Measurements from ENCODE around the gene FCF1.

FCF1 gene, protein sequence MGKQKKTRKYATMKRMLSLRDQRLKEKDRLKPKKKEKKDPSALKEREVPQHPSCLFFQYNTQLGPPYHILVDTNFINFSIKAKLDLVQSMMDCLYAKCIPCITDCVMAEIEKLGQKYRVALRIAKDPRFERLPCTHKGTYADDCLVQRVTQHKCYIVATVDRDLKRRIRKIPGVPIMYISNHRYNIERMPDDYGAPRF

DNA sequence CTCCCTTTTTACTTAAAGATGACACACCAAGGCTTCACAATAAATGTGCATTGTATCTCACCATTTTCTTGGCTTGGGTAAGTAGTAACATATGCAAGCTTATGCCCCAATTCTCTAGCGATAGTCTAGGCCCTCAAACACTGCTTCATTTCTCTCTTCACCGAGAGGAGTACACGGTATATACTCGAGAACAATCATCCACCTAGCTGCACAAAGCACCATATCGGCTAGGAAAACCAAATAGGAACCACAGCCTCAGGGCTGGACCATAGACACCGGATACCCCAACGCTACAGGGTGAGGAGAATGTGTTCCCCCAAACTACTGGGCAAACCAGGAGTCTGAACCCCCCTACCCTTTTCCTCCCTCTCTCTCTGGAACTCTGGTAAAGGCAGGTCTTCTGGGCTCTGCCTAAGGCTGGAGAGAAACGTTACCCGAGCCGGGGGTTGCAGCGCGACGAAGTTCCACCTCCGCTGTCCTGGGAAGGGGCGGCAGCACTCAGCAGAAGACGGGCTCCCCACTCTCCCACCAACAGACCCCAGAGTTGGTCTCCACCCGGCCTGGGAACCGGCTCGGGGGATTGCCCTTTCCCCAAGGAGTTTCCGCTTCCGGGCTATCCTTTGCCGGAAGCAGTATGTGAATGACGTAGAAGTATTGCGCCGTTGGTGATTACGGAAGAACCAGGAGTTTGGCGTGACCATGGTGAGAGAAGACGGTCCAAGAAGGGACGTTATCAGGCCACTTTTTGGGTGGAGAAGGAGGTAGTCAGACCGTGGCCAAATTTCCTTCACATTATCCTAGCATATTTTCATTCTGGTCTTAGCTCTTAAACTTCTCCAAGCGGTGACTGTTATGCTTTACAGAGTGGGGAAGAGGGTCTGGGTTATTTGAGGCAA is at the start of gene FCF1, which contains the start of gene AREL1:
Gene FCF1 (plus strand): TSS at position 646 of the 896 bp plus-strand sequence. CDS start 54 bp downstream, at position 700.
Gene AREL1 (minus strand): TSS at position 582 of the 896 bp plus-strand sequence. CDS start 27,465 bp downstream, outside the sequence.
- DNase-seq: no peak

DNA sequence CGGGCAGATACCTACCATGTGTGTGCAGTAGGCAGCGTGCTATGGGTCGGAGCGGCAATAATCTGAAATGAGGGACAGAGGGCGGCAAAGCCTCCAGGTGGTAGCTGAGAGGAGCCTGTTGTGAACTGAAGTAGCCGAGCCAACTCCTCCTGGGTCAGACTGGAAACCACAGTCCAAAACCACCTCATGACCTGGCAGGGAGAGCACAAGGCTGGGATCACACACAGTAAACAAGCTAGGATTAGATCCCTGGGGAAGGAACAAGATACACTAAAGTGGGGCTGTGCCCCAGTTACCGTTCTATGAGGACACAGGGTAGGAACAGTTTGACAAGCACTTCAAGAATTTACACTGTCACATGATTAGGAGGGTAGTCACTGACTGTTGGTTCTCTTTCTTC is 49.1 kb upstream of the FCF1 start:
- no peak for DNase-seq

DNA sequence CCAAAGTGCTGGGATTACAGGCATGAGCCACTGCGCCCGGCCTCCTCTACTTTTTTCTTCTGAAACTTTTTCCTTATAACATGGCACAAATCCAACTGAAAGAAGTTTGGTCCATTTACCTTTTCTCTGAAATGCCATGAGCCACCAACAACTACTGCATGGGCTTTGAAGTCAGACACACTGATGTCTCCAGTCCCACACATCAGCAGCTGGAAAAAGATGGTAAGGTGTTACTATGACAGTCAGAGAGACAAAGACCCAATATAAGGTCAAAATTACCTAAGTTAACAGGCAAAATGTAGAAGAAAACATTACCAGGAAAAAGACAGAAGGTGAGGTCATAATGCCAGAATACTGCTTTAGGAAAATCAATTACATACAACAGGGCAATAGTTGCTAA is 48.2 kb upstream of the FCF1 start:
- DNase-seq: no peak

DNA sequence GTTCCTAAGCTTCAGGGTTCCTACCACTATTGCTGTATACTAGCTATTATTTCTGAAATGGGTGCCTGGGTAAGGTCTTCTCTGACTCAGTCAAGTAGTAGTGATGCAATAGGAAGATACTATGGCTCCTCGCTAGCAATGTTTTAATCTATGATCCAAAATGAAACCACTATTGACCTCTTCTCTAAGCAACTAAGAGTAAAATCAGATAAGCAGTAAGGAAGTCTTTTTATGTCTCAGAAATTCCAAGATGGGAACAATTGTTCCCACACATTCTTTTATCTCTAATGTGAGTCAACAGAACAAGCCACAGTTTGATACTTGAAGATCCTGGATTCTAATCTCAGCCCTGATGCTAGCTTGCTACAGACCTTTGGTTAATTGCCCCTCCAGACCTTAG is 45.2 kb upstream of the FCF1 start:
- DNase-seq: no peak

DNA sequence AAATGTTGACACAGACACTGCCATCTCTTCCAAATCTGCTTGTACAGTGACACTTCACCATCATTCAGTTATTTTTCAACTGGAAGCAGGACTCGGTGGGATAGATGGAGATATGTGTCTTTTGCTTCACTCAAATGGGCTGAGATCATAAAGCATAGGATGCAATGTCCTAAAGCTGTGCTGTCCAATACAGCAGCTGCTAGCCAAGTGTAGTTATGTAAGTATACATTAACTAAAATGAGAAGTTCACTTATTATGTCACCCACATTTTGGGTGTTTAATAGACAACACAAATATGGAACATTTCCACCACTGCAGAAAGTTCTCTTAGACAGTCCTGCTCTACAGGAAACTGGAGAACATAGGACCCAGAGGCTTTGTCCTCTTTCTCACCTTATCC is 43.7 kb upstream of the FCF1 start:
- DNase-seq: no peak

DNA sequence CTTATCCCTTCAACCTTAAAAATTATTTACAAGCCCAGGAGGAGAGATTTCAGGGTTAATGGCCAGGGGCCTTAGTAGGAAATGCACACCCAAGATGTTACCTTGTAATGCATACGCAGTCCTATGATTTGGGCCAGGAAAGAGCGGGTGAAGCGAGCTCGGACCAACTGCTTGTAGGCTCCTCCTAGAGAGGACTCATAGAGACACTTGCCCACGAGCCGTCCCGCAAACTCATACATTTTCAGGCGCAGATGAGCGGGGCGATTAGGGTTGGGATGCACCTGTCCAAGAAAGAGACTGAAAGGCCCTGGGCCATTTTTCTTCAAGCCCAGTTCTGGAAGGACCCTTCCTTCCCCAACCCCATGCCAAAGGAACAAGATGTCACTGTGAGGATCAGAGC is 43.1 kb upstream of the FCF1 start:
- DNase-seq: no peak

DNA sequence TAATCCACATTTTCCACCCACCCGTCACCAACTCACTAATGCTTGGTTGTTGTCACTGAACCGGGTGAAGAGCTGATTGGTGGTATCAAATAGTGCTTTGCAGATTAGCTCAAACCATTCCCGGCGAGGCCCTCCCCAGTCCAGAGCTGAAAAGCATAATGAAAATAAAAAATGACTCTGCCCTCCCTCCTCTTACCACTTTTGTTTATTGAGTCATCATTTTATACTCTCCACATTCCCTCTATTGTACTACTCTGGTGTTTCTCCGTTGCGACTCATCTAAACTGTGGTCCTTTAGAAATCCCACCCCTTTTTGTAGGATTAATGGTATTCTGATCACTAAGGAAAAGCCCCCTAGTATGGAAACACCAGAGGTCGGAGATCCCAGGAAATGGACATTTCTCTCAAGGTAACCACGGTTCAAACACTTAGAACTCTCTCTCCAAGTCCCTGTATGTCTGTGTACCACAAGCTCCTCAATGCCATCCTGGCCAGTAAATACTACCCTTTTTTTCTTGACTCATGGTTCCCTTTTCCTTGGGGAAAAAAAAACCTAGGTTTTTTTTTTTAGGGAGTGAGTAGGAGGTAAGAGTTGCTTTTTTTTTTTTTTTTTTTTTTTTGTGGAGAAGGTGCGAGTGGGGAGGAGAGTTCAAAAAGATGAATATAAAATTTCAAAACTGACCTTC is 42.1 kb upstream of the FCF1 start:
- no peak for DNase-seq

DNA sequence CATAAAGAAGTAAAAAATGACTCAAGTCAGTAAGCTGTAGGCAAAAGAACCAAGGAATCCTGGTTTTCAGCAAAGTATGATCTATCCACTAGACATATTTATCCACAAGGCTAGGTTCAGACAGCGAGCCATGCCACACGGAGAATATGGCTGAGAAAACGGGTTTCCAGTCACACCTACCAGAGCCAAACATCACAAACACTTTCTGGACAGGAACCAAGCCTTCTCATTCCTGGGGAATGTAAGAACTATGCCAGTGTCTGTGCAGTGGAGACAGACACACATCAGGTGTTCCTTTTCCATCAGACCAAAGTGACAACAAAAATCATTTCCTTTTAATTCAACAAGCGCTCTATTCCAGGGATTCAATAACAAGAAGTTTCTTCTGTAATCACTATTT is 41.2 kb upstream of the FCF1 start:
- no peak for DNase-seq

DNA sequence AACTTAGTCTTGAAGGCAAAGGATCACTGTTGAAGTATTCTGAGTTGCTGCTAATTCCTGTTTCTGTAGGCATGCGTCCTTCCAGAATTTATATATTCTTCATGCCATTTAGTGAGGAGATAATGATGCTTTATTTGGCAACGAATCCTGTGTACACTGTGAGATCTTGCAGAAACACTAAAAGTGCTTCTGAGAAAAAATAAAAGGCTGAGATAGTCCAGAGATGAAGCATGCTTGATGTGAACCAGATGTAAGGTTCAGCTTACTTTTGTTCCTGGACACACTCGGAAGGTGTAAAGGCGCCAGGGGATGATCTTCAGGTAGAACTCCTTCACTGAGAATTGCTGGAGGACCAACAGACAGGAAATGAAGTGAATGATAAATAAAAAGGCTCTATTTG is 39.2 kb upstream of the FCF1 start:
- DNase-seq: no peak

DNA sequence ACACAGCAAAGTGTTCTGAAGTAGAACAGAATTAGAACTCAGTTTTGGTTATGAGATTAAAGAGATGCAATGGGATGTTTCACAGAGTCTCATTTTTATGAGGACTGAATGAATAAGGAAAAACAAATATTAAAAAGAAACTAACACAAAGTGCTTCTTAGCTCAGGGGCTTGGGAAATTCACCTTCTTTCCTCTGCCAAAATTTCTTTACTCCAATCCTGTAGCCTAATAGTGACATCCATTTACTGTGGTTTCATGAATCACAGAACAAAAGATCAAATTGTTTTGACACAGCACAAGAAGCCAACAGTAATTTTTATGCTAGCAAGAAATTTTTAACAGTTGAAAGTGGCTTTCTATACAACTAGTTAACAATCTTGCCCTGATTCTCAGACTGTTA is 37.7 kb upstream of the FCF1 start:
- no peak for DNase-seq

DNA sequence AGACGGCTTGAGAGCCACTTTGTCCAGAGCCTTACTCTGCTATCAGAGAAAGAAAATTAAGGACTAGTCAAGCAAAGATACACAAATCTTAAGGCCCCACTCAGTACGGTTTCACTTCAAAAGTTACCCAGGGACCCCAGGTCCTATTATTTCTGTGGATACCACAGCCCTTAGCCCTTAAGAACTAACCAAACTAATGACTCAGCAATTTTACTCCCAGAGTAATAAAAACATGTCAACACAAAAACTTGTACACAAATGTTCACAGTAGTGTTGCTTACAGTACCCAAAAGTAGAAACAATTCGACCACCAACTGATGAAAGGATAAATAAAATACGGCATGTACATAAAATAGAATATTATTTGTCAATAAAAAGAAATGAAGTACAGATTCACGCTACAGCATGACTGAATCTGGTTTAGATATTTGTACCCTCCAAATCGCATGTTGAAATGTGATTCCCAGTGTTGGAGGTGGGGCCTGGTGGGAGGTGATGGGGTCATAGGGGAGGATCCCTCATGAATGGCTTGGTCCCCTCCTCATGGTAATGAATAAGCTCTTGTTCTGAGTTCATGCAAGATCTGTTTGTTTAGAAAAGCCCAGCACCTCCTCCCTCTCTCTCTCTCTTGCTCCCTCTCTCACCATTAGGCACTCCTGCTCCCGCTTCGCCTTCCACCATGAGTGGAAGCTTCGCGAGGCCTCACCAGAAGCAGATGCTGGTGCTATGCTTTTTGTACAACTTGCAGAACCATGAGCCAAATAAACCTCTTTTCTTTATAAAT is 30.6 kb upstream of the FCF1 start:
- no peak for DNase-seq

DNA sequence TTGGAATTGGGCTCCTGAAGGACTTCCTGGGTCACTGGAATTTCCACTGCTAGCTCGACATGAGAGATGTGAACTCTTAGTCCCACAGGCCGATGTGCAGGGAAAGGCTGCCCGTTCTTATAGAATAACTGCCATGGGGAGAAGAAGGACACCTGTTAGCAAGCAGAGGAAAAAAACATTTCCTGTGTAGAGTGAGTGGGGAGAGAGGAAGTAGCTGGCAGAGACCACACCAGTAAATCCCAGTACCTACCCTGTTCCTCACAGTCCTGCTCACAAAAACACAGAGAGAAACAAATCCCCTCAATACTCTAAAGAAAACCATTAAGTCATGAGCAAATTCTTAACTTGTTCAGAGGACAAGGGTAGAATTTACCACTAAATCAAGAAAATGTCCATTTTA is 29.5 kb upstream of the FCF1 start:
- no peak for DNase-seq

DNA sequence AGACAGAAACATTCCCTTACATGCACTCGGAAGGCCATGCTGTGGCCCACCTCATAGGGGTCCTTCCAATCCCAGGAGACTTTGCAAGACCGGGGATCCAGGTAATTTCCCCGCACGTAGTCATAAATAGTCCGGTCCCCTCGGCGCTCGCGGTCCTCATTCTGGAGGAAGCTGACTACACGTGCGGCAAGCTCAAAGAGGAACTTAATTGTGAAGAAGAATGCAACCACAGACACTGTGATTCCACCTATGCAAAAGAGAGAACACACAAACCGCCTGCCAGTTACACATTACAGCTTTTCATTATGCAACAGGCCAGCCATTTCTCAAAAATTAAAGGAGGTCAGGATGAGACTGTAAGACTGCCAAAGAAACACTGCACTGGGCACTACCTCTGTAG is 28.5 kb upstream of the FCF1 start:
- no peak for DNase-seq

DNA sequence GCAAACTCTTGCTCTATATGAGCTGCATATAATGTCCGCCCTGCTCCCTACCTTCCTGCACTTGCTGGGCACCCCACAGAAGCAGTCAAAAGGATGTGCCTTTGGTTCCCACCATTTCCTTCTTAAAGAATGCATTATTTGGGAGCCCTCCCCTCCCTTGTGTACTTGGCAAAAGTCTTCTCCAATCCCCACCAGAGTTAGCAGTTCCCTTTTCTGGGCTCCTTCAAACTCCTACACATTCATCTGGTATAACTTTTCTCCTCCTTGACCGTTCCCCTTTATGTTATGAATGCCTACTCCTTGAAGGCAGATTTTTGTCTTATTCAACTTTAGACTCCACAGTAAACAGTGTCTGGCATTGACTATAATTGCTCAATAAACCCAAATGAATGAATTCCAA is 27.9 kb upstream of the FCF1 start:
- DNase-seq: no peak

DNA sequence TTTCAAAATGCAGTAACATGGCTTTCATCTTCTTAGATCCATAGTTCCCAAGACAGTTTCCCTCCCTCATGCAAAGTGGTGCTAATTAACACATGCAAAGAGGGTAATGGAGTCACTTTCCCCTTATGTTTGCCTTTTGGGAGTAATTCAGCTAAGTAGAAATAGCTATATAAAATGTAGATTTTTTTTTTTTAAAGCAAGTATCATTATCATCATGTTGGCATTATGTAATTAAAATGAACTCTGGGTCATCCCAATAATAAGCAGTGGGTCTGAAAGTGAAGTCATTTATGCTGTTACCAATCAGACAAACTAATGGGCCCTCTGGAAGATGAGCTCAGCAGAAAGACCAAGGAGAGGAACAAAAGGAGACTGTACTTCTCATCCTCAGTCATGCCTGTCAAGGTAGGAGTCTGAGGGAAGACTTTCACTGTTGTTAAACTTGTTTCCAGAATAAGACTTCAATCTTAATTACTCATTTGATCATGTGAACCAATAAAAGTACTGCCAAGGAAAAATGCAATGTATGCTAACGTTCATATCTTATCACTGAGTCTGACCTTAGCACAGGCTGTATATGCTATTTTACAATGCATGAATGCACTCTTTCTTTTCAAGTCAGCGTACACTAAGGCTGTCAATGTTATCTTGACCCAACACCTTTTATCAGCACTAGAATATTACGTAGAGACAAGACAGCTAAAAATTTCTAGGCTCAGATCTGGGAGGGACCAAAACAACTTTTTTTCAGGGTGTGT is 26.8 kb upstream of the FCF1 start:
- DNase-seq: no peak

DNA sequence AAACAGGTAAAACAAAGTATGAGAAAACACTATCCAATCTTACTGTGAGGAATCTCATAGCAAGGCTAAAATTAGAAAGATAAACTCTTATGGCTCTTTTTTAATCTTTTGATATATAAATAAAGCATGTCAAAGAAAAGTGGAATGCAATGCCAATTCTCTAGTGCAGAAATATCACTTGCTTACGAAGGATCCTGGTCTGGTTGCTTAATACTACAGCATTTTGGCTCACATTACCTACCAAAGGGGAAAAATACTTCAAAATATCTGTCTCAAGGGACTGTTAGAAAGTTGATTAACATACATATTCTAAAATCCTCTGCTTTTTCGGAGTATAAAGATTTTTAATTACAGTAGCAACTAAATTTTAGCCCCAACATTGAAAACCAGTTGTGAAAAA is 21.5 kb upstream of the FCF1 start:
- no peak for DNase-seq

DNA sequence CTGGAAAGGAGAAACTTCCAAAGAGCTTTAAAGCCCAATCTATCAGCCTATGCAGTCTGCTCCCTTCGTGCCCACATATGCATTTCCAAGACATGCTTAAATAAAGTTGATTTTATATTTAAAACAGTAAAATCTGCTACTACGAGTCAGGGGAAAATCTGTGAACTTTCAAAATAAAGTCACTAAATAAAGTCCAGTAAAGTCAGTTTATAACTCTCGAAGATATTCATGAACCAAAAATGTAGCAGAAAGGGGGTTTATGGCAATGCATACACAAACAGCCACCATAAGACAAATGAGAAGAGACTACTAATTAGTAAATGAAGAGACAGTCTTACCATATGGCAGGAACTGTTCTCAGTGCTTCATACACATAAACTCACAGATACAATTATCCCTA is 19.8 kb upstream of the FCF1 start:
- DNase-seq: no peak

DNA sequence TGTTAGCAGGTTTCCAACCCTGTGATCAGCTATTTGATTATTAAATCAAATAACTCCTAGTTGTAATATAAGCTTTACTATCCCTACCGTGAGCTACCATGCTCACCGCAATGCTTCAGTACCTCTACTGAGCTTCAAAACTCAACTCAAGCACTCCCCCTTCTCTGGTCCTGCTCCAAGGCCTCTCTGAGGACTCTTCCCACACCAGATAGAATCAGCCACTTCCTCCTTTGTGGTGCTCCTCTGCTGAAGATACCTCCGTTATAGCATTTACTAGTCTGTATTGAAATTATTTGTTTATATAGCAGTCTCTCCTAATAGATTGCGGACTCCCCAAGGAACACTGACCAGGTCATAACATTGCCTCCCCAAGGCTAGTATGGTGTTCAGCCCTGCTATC is 17.5 kb upstream of the FCF1 start:
- no peak for DNase-seq

DNA sequence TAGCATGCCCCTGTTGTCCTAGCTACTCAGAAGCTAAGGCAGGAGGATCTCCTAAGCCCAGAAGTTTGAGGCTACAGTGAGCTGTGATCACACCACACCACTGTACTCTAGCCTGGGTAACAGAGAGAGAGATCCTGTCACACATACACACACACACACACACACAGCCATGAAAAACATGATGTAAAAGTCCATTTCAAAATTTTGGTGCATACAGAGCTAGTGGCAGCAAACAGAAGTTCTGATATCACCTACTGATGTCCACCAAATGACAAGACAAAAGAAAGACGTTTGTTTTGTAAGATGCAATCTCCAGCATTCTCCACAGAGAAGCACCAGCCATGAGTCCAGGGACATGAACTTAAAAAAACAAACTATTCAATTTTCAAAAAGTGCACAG is 15.9 kb upstream of the FCF1 start:
- no peak for DNase-seq

DNA sequence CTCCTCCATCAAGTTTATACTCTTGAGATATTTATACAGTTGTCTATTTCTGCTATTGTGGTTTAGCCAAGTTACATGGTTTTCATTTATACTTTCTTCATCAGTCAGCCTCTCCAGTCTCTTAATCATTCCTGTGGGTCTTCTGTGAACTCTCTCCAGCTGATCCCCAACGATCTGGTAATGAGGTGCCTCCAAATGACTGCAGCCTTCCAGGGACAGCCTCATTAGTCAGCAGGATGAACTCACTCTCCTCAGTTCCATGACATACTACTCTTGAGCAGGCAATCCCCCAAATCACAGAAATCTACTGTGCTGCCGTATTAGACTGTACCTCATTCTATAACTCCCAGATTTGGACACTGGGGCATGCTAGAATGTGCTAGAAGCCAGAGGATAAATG is 15.4 kb upstream of the FCF1 start:
- no peak for DNase-seq

DNA sequence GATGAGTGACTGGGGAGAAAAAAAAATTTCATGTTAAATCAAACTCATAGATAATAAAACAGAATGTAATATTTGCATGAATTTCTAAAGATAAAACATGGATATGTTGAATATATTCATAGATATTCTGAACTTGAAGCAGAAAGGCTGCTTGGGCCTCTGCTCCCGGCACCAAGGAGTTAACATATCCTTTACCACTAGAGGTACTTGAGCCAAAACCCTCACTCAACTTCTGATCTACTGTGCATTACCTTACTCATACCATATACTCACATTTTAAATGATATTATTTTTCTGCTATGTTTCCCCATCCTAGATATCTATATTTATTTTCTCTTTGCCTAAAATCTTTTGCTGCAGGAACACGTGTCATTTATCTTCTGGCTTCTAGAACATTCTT is 15.0 kb upstream of the FCF1 start:
- no peak for DNase-seq

DNA sequence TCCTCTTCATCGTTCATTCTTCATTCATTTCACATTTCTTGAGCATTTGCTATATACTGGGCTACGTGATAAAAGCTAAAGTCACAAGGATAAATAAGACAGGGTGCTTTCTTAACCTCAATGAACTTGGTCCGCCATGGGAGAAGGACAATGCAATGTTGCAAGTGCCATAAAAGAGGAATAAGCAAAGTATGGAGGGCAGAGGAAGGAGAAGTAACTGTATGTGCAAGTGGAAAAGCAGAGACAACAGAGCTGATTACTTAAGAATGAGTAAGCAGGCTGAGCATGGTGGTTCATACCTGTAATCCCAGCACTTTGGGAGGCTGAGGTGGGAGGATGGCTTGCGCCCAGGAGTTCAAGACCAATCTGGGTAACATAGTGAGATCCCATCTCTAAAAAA is 14.5 kb upstream of the FCF1 start:
- no peak for DNase-seq
